CD4-positive, alpha-beta T cell treated with Interleukin-15 for 1 hour (primary cell): ENCODE data around the gene PPRC1.

Source experiments
- DNase-seq: peaks from one replicate; pipeline ENCODE4 v3.0.0-alpha.2; 2020

PPRC1 gene

GRCh38 chr10:102196893-102197292 lies 64.1 kb downstream of the PPRC1 start:
- no peak for DNase-seq

DNA sequence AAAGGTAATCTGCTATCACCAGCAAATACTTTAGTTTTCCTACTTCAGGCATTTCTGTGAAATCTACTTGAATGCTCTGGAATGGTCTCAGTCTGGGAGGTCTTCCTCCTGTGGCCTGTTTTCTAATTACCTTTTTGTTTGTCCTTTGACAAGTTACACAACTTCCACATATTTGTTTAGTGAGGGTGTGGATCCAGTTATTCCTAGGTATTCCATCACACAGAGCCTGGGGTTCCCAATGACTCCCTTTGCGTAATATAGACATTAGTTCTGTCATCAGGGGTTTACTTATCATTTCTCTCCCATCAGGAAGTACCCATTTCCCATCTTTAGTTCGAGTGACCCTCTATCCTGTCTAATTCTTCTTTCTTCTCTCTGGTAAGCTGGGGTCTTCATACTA lies 65.2 kb downstream of the PPRC1 start:
- DNase-seq: no peak
